ENCODE measurements around the gene CCNL1.

CCNL1 gene

GRCh38 chr3:157142315-157142714 lies 17.6 kb downstream of the CCNL1 start:
- DNase-seq = no peak

- no peak for DNase-seq
Measured at GRCh38 chr3:157139938-157140534, 19.9 kb downstream of the CCNL1 start.

- no peak for DNase-seq
Measured at GRCh38 chr3:157136647-157137387, 23.1 kb downstream of the CCNL1 start.

GRCh38 chr3:157135671-157136396 lies 24.1 kb downstream of the CCNL1 start:
- no peak for DNase-seq

- DNase-seq = no peak
Measured at GRCh38 chr3:157134620-157135191, 25.2 kb downstream of the CCNL1 start.

- DNase-seq = no peak
Measured at GRCh38 chr3:157133434-157134320, 26.3 kb downstream of the CCNL1 start.

- no peak for DNase-seq
Measured at GRCh38 chr3:157132936-157133335, 27.0 kb downstream of the CCNL1 start.

GRCh38 chr3:157132341-157132740 lies 27.6 kb downstream of the CCNL1 start:
- DNase-seq = no peak

- no peak for DNase-seq
Measured at GRCh38 chr3:157131861-157132260, 28.1 kb downstream of the CCNL1 start.

- DNase-seq = peak; percentile 84
Measured at GRCh38 chr3:157130467-157131251, 29.3 kb downstream of the CCNL1 start.

GRCh38 chr3:157129803-157130466 lies 30.0 kb downstream of the CCNL1 start:
- peak; percentile 28 for DNase-seq

- peak; percentile 56 for DNase-seq
Measured at GRCh38 chr3:157128771-157129681, 30.9 kb downstream of the CCNL1 start.

- peak; percentile 76 for DNase-seq
Measured at GRCh38 chr3:157127831-157128767, 31.8 kb downstream of the CCNL1 start.

GRCh38 chr3:157127268-157127667 lies 32.7 kb downstream of the CCNL1 start:
- no peak for DNase-seq

- no peak for DNase-seq
Measured at GRCh38 chr3:157126365-157126764, 33.6 kb downstream of the CCNL1 start.

GRCh38 chr3:157125101-157125500 lies 34.8 kb downstream of the CCNL1 start:
- no peak for DNase-seq

GRCh38 chr3:157123621-157124020 lies 36.3 kb downstream of the CCNL1 start:
- DNase-seq = no peak

GRCh38 chr3:157122832-157123427 lies 37.0 kb downstream of the CCNL1 start:
- DNase-seq = no peak
